SKM-1 treated with dmso at 0.1 percent for 144 hours (cell line): ENCODE data around the gene CFAP97D1.

Source experiments
- DNase-seq: peaks from one replicate; lab custom pipeline; 2025; ENCODE audit not compliant: unreplicated experiment; lab: John Stamatoyannopoulos, UW

Gene CFAP97D1

DNA sequence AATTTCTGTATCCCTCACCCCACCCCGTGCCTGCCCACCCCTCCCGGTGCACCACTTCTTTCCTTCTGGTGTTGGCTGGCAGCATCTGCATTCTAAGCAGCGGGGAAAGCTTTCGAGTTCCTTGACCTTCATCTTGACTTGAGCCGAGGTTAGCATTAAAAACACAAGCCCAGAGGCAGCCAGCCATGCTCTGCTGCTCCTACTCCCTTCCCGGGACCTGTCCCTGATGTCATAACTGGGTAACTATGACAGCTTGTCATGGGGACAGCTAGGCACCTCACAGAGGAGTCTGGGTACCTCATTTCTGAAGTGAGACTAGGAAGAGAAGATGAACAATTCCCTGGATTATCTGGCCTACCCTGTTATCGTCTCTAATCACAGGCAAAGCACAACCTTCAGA lies at the start of gene CFAP97D1:
CFAP97D1 (plus strand) TSS at position 301 of the 400 bp plus-strand sequence; CDS start at position 329, 28 bp downstream.
- no peak for DNase-seq

DNA sequence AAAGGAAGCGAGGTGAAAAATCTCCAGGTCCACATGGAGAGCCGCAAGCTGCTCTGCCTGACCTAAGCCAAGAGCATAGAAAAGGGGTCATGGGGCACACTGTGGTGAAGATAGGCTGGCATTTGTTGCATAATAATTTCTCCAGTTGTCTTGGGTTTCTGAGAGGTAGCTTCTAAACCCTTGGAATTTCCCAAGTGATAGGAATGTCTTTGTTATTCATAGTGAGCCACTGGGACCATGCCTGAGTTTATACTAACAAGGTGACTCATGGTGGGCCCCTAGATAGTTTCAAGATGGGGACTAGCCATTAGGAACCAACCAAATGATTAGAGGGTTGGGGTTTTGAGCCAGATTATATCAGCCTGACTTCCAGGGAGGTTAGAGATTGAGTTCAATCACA lies 47.3 kb upstream of the CFAP97D1 start:
- no peak for DNase-seq

GRCh38 chr17:43733956-43734355 lies 46.3 kb upstream of the CFAP97D1 start:
- DNase-seq: no peak

DNA sequence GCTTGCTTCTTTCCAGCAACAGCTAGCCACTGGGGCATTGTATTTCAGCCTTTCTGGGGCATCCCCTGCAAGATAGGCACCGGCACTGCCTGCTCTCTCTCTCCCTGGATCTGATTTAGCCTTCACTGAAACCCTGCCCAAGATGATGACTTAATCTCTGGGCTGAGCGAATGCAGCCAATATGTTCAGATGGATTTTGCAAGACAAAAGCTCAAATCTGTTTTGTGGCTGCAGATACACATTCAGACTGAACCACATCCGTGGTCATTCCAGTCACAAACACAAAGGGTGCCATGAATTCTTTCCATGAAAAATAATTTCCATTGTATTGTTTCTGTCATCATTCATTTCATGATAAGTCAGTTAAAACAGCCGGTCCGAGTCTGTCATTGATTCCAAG lies 45.9 kb upstream of the CFAP97D1 start:
- DNase-seq: no peak

DNA sequence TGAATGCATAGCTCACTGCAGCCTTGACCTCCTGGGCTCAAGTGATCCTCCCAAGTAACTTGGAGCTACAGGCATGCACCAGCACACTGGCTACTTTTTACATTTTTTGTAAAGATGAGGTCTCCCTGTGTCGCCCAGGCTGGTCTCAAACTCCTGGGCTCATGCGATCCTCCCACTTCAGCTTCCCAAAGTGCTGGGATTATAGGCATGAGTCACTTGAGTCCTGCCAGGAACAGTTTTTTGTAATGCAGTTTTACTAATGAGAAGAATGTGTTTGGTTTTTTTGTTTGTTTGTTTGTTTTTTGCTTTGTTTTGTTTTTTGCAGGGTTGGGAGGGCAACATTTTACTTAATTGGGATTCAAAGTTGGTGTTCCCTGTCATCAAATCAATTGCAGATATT lies 43.8 kb upstream of the CFAP97D1 start:
- no peak for DNase-seq

GRCh38 chr17:43737722-43738121 lies 42.5 kb upstream of the CFAP97D1 start:
- DNase-seq: no peak

DNA sequence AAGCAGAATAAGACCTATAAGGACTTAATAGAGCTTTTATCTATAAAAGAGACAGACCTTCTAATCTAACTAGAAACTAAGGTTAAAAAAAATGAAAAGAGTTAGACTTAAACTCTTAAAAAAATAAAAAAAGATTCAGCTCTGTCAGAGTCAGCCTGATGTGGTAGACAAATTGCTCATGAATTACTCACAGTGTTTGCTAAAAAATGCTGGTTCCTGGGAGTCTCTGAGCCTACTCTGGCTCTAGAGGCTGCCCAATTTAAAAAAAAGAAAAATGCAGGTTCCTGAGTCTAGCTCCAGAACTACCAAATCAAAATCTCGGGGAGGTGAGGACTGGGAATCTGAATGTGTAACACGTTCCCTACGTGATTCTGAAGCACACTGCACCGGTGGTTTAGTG lies 39.7 kb upstream of the CFAP97D1 start:
- DNase-seq: no peak

DNA sequence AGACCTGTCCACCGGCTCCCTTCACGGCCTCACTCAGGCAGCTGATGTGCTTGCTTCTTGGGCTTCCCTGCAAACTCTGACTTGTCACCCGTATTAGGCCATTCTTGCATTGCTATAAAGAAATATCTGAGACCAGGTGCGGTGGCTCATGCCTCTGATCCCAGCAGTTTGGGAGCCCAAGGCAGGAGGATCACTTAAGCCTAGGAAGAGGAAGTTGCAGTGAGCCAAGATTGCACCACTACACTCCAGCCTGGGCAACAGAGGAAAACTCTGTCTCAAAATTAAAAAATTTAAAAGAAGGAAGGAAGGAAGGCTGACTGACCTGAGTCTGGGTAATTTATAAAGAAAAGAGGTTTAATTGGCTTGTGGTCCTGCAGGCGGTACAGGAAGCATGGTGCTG lies 38.6 kb upstream of the CFAP97D1 start:
- DNase-seq: no peak

DNA sequence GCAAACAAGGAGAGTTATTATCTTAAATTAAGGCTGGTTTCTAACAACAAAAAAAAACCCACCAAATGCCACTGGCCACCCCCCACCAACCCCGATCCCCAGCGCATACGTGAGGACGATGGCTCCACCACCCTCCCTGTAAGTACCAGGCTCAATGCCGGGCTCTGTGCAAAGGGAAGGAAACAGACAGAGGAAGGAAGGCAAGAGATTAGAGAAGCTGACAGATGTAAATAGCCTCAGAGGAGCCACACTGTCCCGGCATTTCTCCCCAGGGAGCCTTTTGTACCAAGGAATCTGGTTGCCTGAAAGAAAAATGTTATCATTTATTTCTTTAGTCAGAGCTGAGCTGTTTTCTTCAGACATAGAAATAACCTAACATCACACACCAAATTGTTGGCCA lies 34.7 kb upstream of the CFAP97D1 start:
- DNase-seq: peak; percentile 14

DNA sequence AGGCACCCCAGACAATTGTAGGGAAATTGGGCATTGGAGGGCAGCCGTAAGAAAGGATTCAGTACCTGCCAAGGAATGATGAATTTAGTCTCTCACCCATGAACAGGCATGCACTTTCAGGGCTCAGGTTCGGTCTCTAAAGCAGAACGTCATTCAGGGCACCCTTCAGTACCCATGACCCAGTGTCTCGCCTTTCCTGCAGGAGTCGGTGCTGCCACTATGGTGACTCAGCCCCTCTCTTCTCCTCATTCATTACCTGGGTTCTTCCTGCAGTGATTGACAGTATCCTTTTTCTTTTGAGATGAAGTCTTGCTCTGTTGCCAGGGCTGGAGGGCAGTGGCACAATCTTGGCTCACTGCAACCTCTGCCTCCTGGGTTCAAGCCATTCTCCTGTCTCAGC lies 30.1 kb upstream of the CFAP97D1 start:
- no peak for DNase-seq

- DNase-seq: no peak
Observed at GRCh38 chr17:43753493-43754129, 26.6 kb upstream of the CFAP97D1 start.

DNA sequence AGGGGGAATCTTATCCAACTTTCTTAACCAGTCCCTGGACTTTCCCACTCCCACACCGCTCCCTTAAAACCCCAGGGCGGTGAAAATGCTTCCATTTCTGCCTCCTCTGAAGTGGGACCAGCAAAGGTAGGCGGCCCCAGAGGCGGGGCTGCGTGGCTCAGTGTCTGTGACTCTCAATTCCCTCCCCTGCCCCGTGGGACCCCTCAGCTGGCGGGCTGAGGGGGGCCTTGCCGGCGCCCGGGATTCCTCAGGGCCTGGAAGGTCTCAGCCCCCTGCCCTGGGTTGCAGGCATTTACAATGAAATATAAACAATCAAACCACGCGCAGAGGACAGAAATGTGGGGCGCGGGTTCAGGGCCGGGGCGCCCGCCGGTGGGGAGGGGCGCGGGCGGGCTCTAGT lies 25.3 kb upstream of the CFAP97D1 start:
- no peak for DNase-seq

DNA sequence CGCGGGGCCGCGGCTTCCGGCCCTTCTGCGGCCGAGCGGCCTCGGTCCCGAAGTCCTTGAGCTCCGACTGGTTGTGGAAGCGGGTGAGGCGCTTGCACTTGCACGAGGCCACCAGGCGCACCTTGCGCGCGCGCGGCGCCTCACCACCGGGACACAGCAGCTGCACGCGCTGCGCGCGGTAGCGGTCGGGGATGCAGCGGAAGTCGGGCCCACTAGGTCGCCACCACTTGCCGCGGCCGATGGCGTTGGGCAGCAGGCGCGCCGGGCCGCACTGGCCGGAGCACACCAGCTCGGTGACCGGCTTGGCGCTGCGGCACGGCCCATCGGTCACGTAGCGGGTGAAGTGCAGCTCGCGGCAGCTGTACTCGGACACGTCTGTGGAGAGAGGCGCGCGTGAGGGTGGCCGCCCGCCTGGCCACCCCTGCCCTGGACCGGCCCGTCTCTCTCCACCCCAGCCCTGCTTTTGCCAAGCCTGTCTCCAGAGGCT lies 24.8 kb upstream of the CFAP97D1 start:
- DNase-seq: no peak

GRCh38 chr17:43756201-43756600 lies 24.0 kb upstream of the CFAP97D1 start:
- DNase-seq: no peak

DNA sequence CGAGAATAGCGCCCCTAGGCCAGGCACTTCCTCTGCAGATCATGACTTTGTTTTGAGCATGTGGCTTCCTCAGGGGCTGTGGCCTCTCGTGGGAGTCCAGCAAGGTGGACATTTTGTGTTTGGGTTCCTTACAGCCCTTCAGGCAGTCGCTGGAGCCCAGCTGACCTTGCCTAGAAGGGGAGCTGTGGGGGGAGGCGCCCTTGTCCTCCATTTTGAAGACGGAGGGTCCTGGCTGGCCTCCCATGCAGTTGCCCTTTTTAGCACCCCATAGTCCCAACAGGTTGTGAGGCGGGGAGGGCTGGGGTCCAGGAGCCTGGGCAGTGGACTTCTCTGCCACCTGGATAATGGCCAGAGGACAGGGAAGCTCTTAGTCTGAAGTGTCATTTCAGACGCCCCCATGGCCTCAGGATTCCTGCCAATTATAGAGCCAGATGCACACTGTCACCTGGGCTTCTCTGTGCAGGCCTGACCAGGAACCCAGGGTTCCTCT lies 23.0 kb upstream of the CFAP97D1 start:
- DNase-seq: no peak

- DNase-seq: no peak
Observed at GRCh38 chr17:43758086-43758485, 22.1 kb upstream of the CFAP97D1 start.

DNA sequence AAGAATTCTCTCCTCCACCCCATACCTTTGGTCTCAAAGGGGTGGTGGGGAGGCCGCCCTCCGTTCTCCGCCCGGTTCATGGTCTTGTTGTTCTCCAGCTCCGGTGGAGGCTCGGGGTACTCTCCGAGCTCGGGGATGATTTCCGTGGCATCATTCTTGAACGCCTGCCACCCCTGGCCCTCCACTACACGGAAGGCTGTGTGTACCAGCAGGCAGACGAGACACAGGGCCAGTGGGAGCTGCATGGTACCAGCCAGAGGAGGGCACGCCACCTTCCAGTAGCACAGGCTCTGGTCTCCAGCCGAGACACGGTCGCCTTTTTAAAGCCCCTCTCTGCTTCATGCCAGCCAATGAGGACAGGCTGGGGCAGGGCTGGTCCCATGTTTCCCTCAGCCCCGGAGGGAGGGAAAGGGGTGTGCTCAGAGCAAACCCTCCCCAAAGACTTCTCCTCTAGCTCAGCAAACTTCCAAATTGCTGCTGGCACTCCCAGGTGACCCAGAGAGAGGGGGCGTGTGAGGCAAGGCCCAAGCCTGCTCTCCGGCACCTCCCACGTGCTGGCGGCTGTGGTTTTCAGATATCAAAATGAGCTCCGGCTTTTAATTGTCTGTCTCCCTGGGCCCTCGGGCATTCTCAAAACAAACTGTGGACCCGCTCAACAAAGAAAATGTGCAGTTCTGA lies 21.6 kb upstream of the CFAP97D1 start, which contains the start of gene SOST:
SOST (minus strand) TSS at position 295 of the 678 bp plus-strand sequence; CDS start at position 245, 50 bp downstream.
- DNase-seq: no peak

GRCh38 chr17:43759836-43760235 lies 20.4 kb upstream of the CFAP97D1 start:
- DNase-seq: no peak

DNA sequence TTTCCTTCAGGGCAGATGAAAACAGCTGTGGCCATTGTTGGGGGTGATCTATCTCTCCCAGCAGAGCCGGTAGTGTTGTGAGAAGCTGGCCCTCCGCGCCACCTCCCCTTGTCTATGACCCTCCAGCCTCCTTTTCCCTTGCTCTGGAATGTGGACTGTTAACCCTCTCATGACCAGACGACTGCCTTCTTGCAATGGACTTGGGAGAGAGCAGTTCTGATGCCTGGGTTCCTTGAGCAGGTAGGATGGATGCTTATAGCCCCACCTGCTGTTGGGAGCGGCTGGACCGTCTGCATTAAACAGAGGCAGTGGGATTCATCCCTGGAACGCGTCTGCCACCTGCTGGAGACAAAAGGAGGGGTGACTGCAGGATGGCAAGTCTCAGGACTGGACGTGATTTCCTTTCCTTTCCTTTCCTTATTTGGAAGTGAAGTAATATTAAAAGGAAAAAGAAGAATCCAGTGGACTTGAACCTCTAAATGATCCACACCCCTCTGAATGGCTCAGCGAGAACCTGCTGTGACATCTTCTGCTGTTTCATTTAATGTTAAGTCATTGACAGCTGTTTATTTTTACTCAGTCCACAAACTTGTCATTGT lies 19.9 kb upstream of the CFAP97D1 start:
- peak; percentile 76 for DNase-seq

- DNase-seq: no peak
Observed at GRCh38 chr17:43766413-43767052, 13.7 kb upstream of the CFAP97D1 start.

- no peak for DNase-seq
Observed at GRCh38 chr17:43767053-43767712, 13.1 kb upstream of the CFAP97D1 start.
